Muscle of leg (tissue), 11 donors: ENCODE results near the gene ABLIM2. TPM values are rescaled to one million over a fixed set of nuclear protein-coding genes. Genes with fewer than 3 reads are reported as not detected.

Experiments
- DNase-seq: peaks from one replicate; pipeline ENCODE4 v3.0.0; 2013
- H3K27ac ChIP-seq: one replicate; pipeline ENCODE4 v1.5.1; 2013; ENCODE audit warnings: mild to moderate bottlenecking, low read length, control low read depth
- H3K27me3 ChIP-seq: one replicate; pipeline ENCODE4 v1.6.1; 2013; ENCODE audit warnings: low read length; ENCODE audit not compliant: control insufficient read depth, insufficient read depth
- H3K36me3 ChIP-seq: one replicate; pipeline ENCODE4 v1.6.1; 2013; ENCODE audit warnings: low read length; ENCODE audit not compliant: control insufficient read depth, insufficient read depth
- H3K4me1 ChIP-seq: one replicate; pipeline ENCODE4 v1.6.1; 2013; ENCODE audit warnings: low read length; ENCODE audit not compliant: control insufficient read depth, insufficient read depth
- H3K4me3 ChIP-seq: one replicate; pipeline ENCODE4 v1.5.1; 2013; ENCODE audit warnings: low read length, control low read depth
- H3K9me3 ChIP-seq: replicated peaks from 2 replicates; pipeline ENCODE4 v1.6.1; 2013; ENCODE audit warnings: low read depth, low read length; ENCODE audit not compliant: control insufficient read depth
- WGBS: methylation state at CpG from one replicate; pipeline ENCODE4 v1.1.5; 2013; ENCODE audit warnings: missing lambda C conversion rate; ENCODE audit not compliant: insufficient coverage; 5-methylcytosine and 5-hydroxymethylcytosine counted together
- polyA plus RNA-seq, 8 donors: library from polyadenylated mRNA; unstranded; fragments of 120-200 nt; gene quantifications; one replicate each; pipeline versions ENCODE4 v1.2.1 to v1.2.3, GENCODE V29; 2013; ENCODE audit warnings: inconsistent platforms in 1 of 8, low replicate concordance in 1 of 8; ENCODE audit not compliant: insufficient read length in 8 of 8, insufficient read depth in 1 of 8
- total RNA-seq: library from RNA; stranded (reverse); fragments of 120-200 nt; gene quantifications from one replicate; pipeline ENCODE4 v1.2.4, GENCODE V29; 2013

Gene ABLIM2
- total and polyA plus RNA-seq, 9 donors, result 3.1 to 10.5 (median 5.7) TPM

DNA sequence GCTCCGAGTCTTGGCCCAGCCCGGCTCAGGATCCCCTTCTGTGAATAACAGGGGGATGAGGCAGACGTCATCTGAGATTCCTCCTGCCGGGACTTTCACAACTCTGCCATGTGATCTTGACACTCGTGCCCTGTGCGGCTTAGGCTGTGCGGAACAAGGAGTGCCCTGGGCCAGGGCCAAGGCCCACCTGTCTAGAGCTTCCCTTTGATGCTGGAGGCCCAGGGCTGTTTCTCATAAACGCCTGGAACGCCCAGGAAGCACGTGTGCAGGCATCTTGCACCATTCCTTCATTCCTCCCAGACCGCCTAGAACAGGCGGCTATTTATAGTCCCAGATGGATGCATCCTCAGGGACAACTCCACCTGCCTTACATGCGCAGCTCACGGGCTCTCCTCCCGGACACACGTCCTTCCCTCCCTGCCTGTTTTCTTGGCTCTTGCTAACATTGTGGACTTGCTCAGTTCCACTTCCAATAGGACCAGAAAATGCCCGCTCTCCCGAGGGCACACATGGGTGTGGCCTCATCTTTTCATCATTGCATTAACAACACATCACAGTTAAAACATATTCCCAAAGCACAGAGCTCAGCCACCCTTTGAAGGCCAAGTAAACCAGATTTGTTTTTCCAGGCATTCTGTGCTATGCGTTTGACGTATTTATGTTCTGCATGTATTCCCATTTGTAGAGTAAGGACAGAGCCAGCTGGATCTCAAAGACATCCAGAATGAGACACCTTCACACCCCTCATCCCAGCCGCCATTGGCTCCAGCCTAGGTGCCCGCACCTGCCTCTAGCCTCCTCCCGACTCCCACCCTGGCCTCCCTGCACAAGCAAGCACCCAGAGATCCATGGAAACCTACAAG, 57.2 kb downstream of the ABLIM2 start:
- peak; percentile 82 for DNase-seq
- no peak overlapping the region for H3K4me3 ChIP-seq
- 27% methylated on average over 22 of the region's 23 CpGs for WGBS
- no peaks in the 10 kb centered on the region for H3K36me3 ChIP-seq
- H3K27me3 ChIP-seq, result peaks cover 27% of the 10 kb centered on the region
- H3K9me3 ChIP-seq, result no peaks in the 10 kb centered on the region
- peaks cover 21% of the 10 kb centered on the region for H3K4me1 ChIP-seq
- H3K27ac ChIP-seq, result no peak overlapping the region

DNA sequence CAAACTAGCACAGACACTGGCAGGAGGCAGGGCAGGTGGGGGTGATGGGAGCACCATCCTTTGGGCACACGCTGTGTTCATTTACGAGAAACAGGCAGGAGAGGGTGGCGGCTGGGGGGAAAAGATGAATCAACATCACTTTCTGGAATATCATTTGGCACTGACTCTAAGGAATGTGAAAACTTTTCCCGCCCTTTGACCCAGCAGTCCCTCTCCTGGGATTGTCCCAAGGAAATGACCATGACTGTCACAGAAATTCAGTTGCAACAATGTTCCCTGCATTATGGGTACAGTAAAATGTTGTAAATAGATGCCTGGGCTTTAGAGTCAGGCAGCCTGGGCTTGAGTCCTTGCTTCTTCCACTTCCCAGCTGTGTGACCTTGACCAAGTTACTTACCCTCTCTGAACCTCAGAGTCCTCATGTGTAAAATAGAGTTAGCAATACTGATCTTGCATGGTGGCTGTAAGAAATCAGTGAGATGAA, 58.6 kb downstream of the ABLIM2 start:
- peak; percentile 41 for DNase-seq
- Histone ChIP-seq H3K27ac (no peak overlapping the region), H3K36me3 (no peaks in the 10 kb centered on the region), H3K4me1 (peaks cover 21% of the 10 kb centered on the region), H3K27me3 (peaks cover 16% of the 10 kb centered on the region), H3K9me3 (no peaks in the 10 kb centered on the region), H3K4me3 (no peak overlapping the region)
- 58% methylated on average over 3 of the region's 4 CpGs for WGBS

DNA sequence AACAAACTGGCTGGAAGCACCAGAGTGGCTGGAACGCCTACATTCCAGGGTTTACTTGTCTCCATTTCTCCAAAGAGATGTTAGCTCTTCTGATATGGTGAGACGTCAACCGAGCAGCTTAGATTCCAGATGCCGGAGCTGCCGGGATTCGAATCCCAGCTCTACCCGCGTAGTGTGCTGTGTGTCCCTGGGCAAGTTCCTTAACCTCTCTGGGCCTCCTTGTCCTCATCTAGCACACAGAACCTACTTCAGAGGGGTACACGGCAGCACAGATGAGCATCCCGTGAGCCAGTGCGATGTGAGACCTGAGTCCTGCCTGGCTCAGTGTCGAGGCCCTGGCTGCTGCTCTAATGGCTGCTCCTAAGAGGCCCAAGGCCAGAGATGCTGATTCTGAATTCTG, 60.1 kb downstream of the ABLIM2 start:
- Histone ChIP-seq H3K4me3 (no peak overlapping the region), H3K9me3 (peaks cover 4% of the 10 kb centered on the region), H3K27ac (no peak overlapping the region), H3K4me1 (peaks cover 21% of the 10 kb centered on the region), H3K36me3 (no peaks in the 10 kb centered on the region), H3K27me3 (peaks cover 5% of the 10 kb centered on the region)
- WGBS, result 85% methylated on average over 11 of the region's 12 CpGs
- DNase-seq, result no peak

DNA sequence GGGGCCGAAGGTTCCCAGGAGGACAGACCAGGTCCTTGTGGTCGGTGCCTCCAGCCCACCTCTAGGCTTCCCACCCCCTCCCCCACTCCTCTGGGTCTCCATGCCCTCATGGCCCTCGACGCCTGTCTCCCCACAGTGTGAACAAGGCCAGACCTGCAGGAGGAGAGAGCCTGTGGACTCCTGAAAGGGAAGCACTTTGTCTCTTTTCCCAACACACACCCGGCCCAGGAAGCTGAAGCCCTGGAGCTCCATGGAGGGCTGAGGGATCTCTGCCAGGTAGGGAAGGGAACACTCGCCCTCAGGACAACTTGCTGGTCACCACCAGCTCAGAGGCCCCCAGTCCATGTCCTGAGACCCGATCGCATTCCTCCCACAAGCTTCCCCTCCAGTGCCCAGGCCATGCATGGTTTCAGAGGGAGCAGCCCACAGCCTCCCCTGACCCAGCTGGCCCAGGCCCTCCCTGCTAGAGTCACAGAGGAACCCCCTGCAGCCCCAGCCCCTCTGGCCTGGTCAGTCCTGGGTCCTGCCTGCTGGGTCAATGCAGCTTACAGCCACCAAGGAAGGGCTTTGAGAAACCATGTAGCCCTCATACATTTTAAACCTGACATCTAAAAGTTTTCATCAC, 60.8 kb downstream of the ABLIM2 start:
- peaks cover 2% of the 10 kb centered on the region for H3K27me3 ChIP-seq
- H3K4me1 ChIP-seq, result peaks cover 21% of the 10 kb centered on the region
- H3K36me3 ChIP-seq, result no peaks in the 10 kb centered on the region
- DNase-seq, result no peak
- peaks cover 9% of the 10 kb centered on the region for H3K9me3 ChIP-seq
- H3K4me3 ChIP-seq, result no peak overlapping the region
- 81% methylated on average over 6 of the region's 8 CpGs for WGBS
- no peak overlapping the region for H3K27ac ChIP-seq

DNA sequence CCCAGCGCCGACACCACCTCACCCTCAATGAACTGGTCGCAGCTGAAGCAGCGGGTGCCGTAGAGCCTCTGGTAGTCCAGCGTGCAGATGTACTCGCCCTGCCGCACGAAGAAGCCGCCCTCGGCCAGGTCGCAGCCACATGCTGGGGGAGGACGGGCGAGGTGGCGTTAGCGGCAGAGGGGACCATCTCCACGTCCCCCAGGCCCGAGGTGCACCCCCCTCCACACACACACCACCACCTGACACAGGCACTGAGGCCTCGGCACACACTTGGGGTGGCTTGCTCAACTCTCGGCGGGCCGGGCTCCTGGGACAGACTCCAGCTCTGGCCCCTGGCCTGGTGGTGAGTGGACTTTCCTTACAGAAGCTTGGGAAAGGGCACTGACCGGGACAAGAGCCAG, 61.5 kb downstream of the ABLIM2 start:
- H3K36me3 ChIP-seq, result no peaks in the 10 kb centered on the region
- H3K27me3 ChIP-seq, result peaks cover 2% of the 10 kb centered on the region
- peaks cover 12% of the 10 kb centered on the region for H3K9me3 ChIP-seq
- no peak for DNase-seq
- no peak overlapping the region for H3K4me3 ChIP-seq
- peaks cover 20% of the 10 kb centered on the region for H3K4me1 ChIP-seq
- 91% methylated on average over 15 of the region's 23 CpGs for WGBS
- no peak overlapping the region for H3K27ac ChIP-seq

DNA sequence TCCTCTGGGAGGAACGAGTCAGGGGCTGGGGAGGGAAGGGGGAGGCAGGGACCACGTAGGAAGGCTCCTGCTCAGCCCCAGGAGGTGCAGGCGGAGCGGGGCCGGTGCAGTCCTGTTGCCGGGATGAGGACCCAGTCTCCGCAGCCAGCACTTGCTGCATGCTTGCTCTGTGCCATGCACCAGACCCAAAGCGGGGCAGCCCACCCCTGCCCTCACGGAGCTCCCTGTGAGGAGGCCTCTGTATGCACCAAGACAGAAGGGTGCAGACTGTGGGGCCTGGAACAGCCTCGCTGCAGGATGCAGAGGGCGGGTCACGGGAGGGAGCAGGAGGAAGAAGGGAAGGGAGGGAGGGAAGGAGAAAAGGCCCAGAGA, 61.9 kb downstream of the ABLIM2 start:
- Histone ChIP-seq H3K27ac (no peak overlapping the region), H3K4me1 (peaks cover 16% of the 10 kb centered on the region), H3K4me3 (no peak overlapping the region), H3K27me3 (peaks cover 2% of the 10 kb centered on the region), H3K9me3 (peaks cover 12% of the 10 kb centered on the region), H3K36me3 (no peaks in the 10 kb centered on the region)
- no peak for DNase-seq
- 54% methylated on average over 6 of the region's 12 CpGs for WGBS

DNA sequence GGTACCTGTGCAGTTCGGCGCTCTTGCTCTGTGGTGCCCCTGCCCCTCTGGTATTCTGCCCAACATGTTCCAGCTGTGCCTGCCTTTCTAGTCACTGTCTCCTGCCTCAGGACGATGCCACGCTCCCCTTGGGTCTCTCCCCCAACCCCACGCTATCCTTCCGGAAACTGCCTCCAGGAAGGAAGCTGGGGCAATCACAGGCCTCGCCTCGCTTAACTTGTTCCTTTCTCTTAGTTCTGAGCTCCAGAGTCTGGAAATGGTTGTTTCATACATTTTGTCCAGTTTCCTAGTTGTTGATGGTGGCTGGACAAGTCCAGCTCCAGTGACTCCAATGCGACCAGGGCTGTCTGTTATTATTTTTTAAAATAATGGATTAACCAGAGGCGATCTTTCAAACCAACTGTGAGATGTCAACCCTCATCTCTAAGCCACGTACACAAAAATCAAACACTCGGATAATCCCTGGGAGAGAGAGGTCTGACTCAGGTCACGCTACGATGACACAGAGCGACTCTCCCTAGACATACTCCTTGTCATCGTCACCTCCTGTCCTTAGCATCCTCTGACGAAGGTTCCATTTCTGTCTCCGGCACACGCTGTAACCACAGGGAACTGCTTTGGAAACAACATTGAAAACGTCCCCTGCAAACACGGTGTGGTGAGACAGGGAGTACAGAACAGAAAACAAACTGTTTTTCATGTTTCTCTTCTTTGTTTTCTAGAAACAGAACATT, 62.5 kb downstream of the ABLIM2 start:
- peaks cover 2% of the 10 kb centered on the region for H3K27me3 ChIP-seq
- H3K9me3 ChIP-seq, result peaks cover 12% of the 10 kb centered on the region
- H3K4me3 ChIP-seq, result no peak overlapping the region
- H3K4me1 ChIP-seq, result peaks cover 10% of the 10 kb centered on the region
- H3K27ac ChIP-seq, result no peak overlapping the region
- no peak for DNase-seq
- H3K36me3 ChIP-seq, result no peaks in the 10 kb centered on the region
- WGBS, result 81% methylated on average over 6 of the region's 21 CpGs

DNA sequence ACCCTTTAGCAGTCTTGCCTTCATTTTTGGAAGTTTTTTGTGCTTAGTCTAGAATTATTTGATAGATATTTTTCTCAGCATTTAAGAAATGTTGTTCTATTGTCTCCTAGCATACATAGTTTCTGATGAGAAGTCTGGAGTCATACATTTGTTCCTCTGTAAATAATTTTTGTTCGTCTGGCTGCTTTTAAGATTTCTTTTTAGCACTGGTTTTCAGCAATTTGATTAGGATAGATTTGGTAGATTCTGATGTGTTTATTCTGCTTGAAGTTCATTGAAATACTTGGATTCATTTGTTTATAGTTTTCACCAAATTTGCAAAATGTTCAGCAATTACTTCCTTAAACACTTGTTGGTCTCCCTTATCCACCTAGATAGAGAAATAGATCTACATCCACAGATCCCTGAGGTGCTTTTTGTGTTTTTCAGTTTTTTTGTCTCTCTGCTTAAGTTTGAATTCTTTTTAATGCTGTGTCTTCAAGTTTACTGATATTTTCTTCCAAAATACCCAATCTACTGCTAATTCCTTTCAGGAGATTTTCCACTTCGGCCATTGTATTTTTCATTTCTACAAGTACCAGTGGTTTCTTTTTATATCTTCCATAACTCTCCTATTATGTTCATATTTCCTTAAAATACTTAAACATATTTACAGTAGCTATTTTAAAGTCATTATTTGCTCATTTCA, 64.9 kb downstream of the ABLIM2 start:
- Histone ChIP-seq H3K27me3 (peaks cover 2% of the 10 kb centered on the region), H3K9me3 (peaks cover 12% of the 10 kb centered on the region), H3K4me3 (no peak overlapping the region), H3K36me3 (no peaks in the 10 kb centered on the region), H3K4me1 (no peaks in the 10 kb centered on the region), H3K27ac (no peak overlapping the region)
- no peak for DNase-seq
- WGBS, result no CpG with 5 or more reads among the region's 2 CpGs

DNA sequence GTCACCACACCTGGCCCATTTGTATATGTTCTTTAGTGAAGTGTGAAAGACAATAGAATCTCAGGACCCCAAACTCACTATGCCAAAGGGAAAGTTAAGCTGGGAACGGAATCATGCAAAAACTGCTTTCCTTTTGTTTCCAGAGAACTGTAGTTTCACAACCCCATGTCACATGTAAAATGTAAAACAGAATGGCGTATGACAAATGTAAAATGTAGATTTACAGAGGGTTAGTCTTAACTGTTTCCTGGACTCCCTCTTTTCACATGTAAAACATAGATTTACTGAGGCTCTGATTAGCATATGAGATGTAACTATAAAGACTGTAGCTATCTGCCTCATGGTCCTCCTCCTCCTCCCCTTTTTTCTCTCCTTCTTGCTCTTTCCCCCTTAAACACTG, 66.3 kb downstream of the ABLIM2 start:
- H3K27ac ChIP-seq, result no peak overlapping the region
- no peak overlapping the region for H3K4me3 ChIP-seq
- H3K4me1 ChIP-seq, result no peaks in the 10 kb centered on the region
- WGBS, result no CpG with 5 or more reads among the region's 2 CpGs
- no peaks in the 10 kb centered on the region for H3K36me3 ChIP-seq
- no peak for DNase-seq
- peaks cover 12% of the 10 kb centered on the region for H3K9me3 ChIP-seq
- H3K27me3 ChIP-seq, result peaks cover 4% of the 10 kb centered on the region
